Measurements from ENCODE around the gene SRGN.

SRGN gene

GRCh38 chr10:69097729-69098128 is 9.8 kb downstream of the SRGN start:
- Histone ChIP-seq H3K4me3 (ENCODE audit: low read depth, low read length) (no peak overlapping the region), H3K4me1 (ENCODE audit: control insufficient read depth, insufficient read depth, low read length) (peaks cover 5% of the 10 kb centered on the region), H3K27me3 (ENCODE audit: control insufficient read depth, insufficient read depth, low read length) (no peaks in the 10 kb centered on the region), H3K9me3 (ENCODE audit: control insufficient read depth, insufficient read depth, low read length) (no peaks in the 10 kb centered on the region), H3K36me3 (ENCODE audit: control insufficient read depth, insufficient read depth, low read length) (no peaks in the 10 kb centered on the region), H3K9ac (ENCODE audit: low read depth, low read length) (no peak overlapping the region)

- Histone ChIP-seq H3K9ac (ENCODE audit: low read depth, low read length) (no peak overlapping the region), H3K4me1 (ENCODE audit: control insufficient read depth, insufficient read depth, low read length) (peaks cover 5% of the 10 kb centered on the region), H3K36me3 (ENCODE audit: control insufficient read depth, insufficient read depth, low read length) (no peaks in the 10 kb centered on the region), H3K27me3 (ENCODE audit: control insufficient read depth, insufficient read depth, low read length) (no peaks in the 10 kb centered on the region), H3K4me3 (ENCODE audit: low read depth, low read length) (no peak overlapping the region), H3K9me3 (ENCODE audit: control insufficient read depth, insufficient read depth, low read length) (no peaks in the 10 kb centered on the region)
Measured at GRCh38 chr10:69100136-69100872, 12.4 kb downstream of the SRGN start.

GRCh38 chr10:69101451-69102095 is 13.7 kb downstream of the SRGN start:
- H3K36me3 ChIP-seq (ENCODE audit: control insufficient read depth, insufficient read depth, low read length): no peaks in the 10 kb centered on the region
- H3K9me3 ChIP-seq (ENCODE audit: control insufficient read depth, insufficient read depth, low read length): no peaks in the 10 kb centered on the region
- no peaks in the 10 kb centered on the region for H3K27me3 ChIP-seq (ENCODE audit: control insufficient read depth, insufficient read depth, low read length)
- H3K4me1 ChIP-seq (ENCODE audit: control insufficient read depth, insufficient read depth, low read length): peaks cover 5% of the 10 kb centered on the region
- H3K9ac ChIP-seq (ENCODE audit: low read depth, low read length): no peak overlapping the region
- H3K4me3 ChIP-seq (ENCODE audit: low read depth, low read length): no peak overlapping the region

GRCh38 chr10:69102440-69102839 is 14.5 kb downstream of the SRGN start:
- Histone ChIP-seq H3K9me3 (ENCODE audit: control insufficient read depth, insufficient read depth, low read length) (no peaks in the 10 kb centered on the region), H3K4me1 (ENCODE audit: control insufficient read depth, insufficient read depth, low read length) (peaks cover 5% of the 10 kb centered on the region), H3K4me3 (ENCODE audit: low read depth, low read length) (no peak overlapping the region), H3K36me3 (ENCODE audit: control insufficient read depth, insufficient read depth, low read length) (no peaks in the 10 kb centered on the region), H3K9ac (ENCODE audit: low read depth, low read length) (no peak overlapping the region), H3K27me3 (ENCODE audit: control insufficient read depth, insufficient read depth, low read length) (no peaks in the 10 kb centered on the region)

- Histone ChIP-seq H3K27me3 (ENCODE audit: control insufficient read depth, insufficient read depth, low read length) (no peaks in the 10 kb centered on the region), H3K36me3 (ENCODE audit: control insufficient read depth, insufficient read depth, low read length) (no peaks in the 10 kb centered on the region), H3K4me1 (ENCODE audit: control insufficient read depth, insufficient read depth, low read length) (peaks cover 5% of the 10 kb centered on the region), H3K9ac (ENCODE audit: low read depth, low read length) (no peak overlapping the region), H3K9me3 (ENCODE audit: control insufficient read depth, insufficient read depth, low read length) (no peaks in the 10 kb centered on the region), H3K4me3 (ENCODE audit: low read depth, low read length) (no peak overlapping the region)
Measured at GRCh38 chr10:69103784-69104183, 15.9 kb downstream of the SRGN start.

- H3K4me3 ChIP-seq (ENCODE audit: low read depth, low read length): no peak overlapping the region
- H3K9ac ChIP-seq (ENCODE audit: low read depth, low read length): no peak overlapping the region
- no peaks in the 10 kb centered on the region for H3K27me3 ChIP-seq (ENCODE audit: control insufficient read depth, insufficient read depth, low read length)
- no peaks in the 10 kb centered on the region for H3K36me3 ChIP-seq (ENCODE audit: control insufficient read depth, insufficient read depth, low read length)
- H3K4me1 ChIP-seq (ENCODE audit: control insufficient read depth, insufficient read depth, low read length): peaks cover 3% of the 10 kb centered on the region
- no peaks in the 10 kb centered on the region for H3K9me3 ChIP-seq (ENCODE audit: control insufficient read depth, insufficient read depth, low read length)
Measured at GRCh38 chr10:69104994-69105790, 17.3 kb downstream of the SRGN start.

GRCh38 chr10:69107176-69107490 is 19.2 kb downstream of the SRGN start:
- no peak overlapping the region for H3K4me3 ChIP-seq (ENCODE audit: low read depth, low read length)
- no peaks in the 10 kb centered on the region for H3K9me3 ChIP-seq (ENCODE audit: control insufficient read depth, insufficient read depth, low read length)
- no peaks in the 10 kb centered on the region for H3K36me3 ChIP-seq (ENCODE audit: control insufficient read depth, insufficient read depth, low read length)
- H3K4me1 ChIP-seq (ENCODE audit: control insufficient read depth, insufficient read depth, low read length): no peaks in the 10 kb centered on the region
- no peaks in the 10 kb centered on the region for H3K27me3 ChIP-seq (ENCODE audit: control insufficient read depth, insufficient read depth, low read length)
- H3K9ac ChIP-seq (ENCODE audit: low read depth, low read length): no peak overlapping the region

- H3K9ac ChIP-seq (ENCODE audit: low read depth, low read length): no peak overlapping the region
- H3K36me3 ChIP-seq (ENCODE audit: control insufficient read depth, insufficient read depth, low read length): no peaks in the 10 kb centered on the region
- no peak overlapping the region for H3K4me3 ChIP-seq (ENCODE audit: low read depth, low read length)
- no peaks in the 10 kb centered on the region for H3K4me1 ChIP-seq (ENCODE audit: control insufficient read depth, insufficient read depth, low read length)
- no peaks in the 10 kb centered on the region for H3K9me3 ChIP-seq (ENCODE audit: control insufficient read depth, insufficient read depth, low read length)
- H3K27me3 ChIP-seq (ENCODE audit: control insufficient read depth, insufficient read depth, low read length): no peaks in the 10 kb centered on the region
Measured at GRCh38 chr10:69107699-69108098, 19.8 kb downstream of the SRGN start.

- Histone ChIP-seq H3K9me3 (ENCODE audit: control insufficient read depth, insufficient read depth, low read length) (no peaks in the 10 kb centered on the region), H3K9ac (ENCODE audit: low read depth, low read length) (no peak overlapping the region), H3K4me1 (ENCODE audit: control insufficient read depth, insufficient read depth, low read length) (peaks cover 2% of the 10 kb centered on the region), H3K27me3 (ENCODE audit: control insufficient read depth, insufficient read depth, low read length) (no peaks in the 10 kb centered on the region), H3K4me3 (ENCODE audit: low read depth, low read length) (no peak overlapping the region), H3K36me3 (ENCODE audit: control insufficient read depth, insufficient read depth, low read length) (no peaks in the 10 kb centered on the region)
Measured at GRCh38 chr10:69119896-69120295, 32.0 kb downstream of the SRGN start.

GRCh38 chr10:69123306-69123746 is 35.4 kb downstream of the SRGN start:
- Histone ChIP-seq H3K4me1 (ENCODE audit: control insufficient read depth, insufficient read depth, low read length) (peaks cover 2% of the 10 kb centered on the region), H3K4me3 (ENCODE audit: low read depth, low read length) (peak overlapping the region; percentile 95), H3K27me3 (ENCODE audit: control insufficient read depth, insufficient read depth, low read length) (no peaks in the 10 kb centered on the region), H3K9me3 (ENCODE audit: control insufficient read depth, insufficient read depth, low read length) (no peaks in the 10 kb centered on the region), H3K36me3 (ENCODE audit: control insufficient read depth, insufficient read depth, low read length) (no peaks in the 10 kb centered on the region), H3K9ac (ENCODE audit: low read depth, low read length) (peak overlapping the region; percentile 92)

GRCh38 chr10:69123747-69124562 is 36.1 kb downstream of the SRGN start, which contains the start of gene VPS26A:
TSS of gene VPS26A (plus strand) at chr10:69124178. CDS start at chr10:69124278, 100 bp downstream.
- H3K4me1 ChIP-seq (ENCODE audit: control insufficient read depth, insufficient read depth, low read length): peaks cover 2% of the 10 kb centered on the region

More at GRCh38 chr10:69123747-69124562, 36.1 kb downstream of the SRGN start, which contains the start of gene VPS26A:
- Histone ChIP-seq H3K9me3 (ENCODE audit: control insufficient read depth, insufficient read depth, low read length) (no peaks in the 10 kb centered on the region), H3K4me3 (ENCODE audit: low read depth, low read length) (peak within 1 kb of the TSS; percentile 95), H3K27me3 (ENCODE audit: control insufficient read depth, insufficient read depth, low read length) (no peaks in the 10 kb centered on the region), H3K36me3 (ENCODE audit: control insufficient read depth, insufficient read depth, low read length) (no peaks in the 10 kb centered on the region), H3K9ac (ENCODE audit: low read depth, low read length) (peak within 1 kb of the TSS; percentile 92)
